Stomach (tissue), 8 donors: ENCODE data around the gene CBX2. TPM values are rescaled to one million over a fixed set of nuclear protein-coding genes. Genes with fewer than 3 reads are reported as not detected.

Experiments
- polyA plus RNA-seq, 3 donors: library from polyadenylated mRNA; stranded (reverse); fragments of 200-250 nt; gene quantifications; one replicate each; pipeline ENCODE4 v1.2.3, GENCODE V29; 2013
- total RNA-seq, 5 donors: library from RNA; depleted of rRNA; stranded (reverse); fragments of >200 nt; gene quantifications; one replicate each; pipeline versions ENCODE4 v1.1.0 to v1.2.3, GENCODE V29; 2014 to 2016
- donor health status: healthy with polysubstance abuse.
- donor health status: Bipolar disorder and iron deficiency.
- donor health status: healthy.

CBX2 gene
- total and polyA plus RNA-seq, 8 donors: under 0.01 to 1.3 (median 1.0) TPM; not detected in 3

Other genes with a start within 250 kb of the CBX2 start
- gene RBFOX3, start 167.1 kb upstream of the CBX2 start, total RNA-seq: 1 to 10 TPM in 1 of 5 donors, not detected in 4; 7.6 TPM
- gene RBFOX3, start 167.1 kb upstream of the CBX2 start, polyA plus RNA-seq: 1 to 10 TPM in 1 of 3 donors, not detected in 2; 1.2 TPM
- 1 to 10 TPM in 1 of 5 donors, not detected in 4; 5.0 TPM for gene ENPP7, start 47.2 kb upstream of the CBX2 start, total RNA-seq
- not detected for gene ENPP7, start 47.2 kb upstream of the CBX2 start, polyA plus RNA-seq
- 100 to 1,000 TPM in 1 of 5 donors, 10 to 100 TPM in 1, 1 to 10 TPM in 1, not detected in 2; 2.8 to 140 (median 12.0) TPM for gene CBX8, start 18.9 kb downstream of the CBX2 start, total RNA-seq
- 1 to 10 TPM in 2 of 3 donors, under 1 TPM in 1; 0.76 to 3.4 (median 1.4) TPM for gene CBX8, start 18.9 kb downstream of the CBX2 start, polyA plus RNA-seq
- 1 to 10 TPM; 1.8 to 9.8 (median 7.8) TPM for gene CBX4, start 61.3 kb downstream of the CBX2 start, total RNA-seq
- gene CBX4, start 61.3 kb downstream of the CBX2 start, polyA plus RNA-seq: 10 to 100 TPM in 1 of 3 donors, 1 to 10 TPM in 2; 7.6 to 10.6 (median 9.3) TPM